ENCODE measurements around the gene BRD7.

DNA sequence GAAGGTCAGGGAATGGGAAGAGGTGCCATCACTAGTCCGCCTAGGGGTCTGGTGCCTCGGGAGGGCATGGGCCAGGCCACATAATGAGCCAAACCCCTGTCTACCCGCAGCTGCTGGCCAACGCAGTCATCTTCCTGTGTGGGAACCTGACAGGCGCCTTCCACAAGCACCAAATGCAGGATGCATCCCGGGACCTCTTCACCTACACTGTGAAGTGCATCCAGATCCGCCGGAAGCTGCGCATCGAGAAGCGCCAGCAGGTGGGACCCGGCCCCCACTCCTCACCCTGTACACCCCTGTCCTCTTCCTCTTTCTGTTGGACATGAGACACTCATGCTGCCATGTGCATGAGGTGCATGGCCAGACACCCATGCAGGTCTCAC is 76.2 kb downstream of the BRD7 start:
- TF ChIP-seq, protein P1, sequence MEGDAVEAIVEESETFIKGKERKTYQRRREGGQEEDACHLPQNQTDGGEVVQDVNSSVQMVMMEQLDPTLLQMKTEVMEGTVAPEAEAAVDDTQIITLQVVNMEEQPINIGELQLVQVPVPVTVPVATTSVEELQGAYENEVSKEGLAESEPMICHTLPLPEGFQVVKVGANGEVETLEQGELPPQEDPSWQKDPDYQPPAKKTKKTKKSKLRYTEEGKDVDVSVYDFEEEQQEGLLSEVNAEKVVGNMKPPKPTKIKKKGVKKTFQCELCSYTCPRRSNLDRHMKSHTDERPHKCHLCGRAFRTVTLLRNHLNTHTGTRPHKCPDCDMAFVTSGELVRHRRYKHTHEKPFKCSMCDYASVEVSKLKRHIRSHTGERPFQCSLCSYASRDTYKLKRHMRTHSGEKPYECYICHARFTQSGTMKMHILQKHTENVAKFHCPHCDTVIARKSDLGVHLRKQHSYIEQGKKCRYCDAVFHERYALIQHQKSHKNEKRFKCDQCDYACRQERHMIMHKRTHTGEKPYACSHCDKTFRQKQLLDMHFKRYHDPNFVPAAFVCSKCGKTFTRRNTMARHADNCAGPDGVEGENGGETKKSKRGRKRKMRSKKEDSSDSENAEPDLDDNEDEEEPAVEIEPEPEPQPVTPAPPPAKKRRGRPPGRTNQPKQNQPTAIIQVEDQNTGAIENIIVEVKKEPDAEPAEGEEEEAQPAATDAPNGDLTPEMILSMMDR (IDR thresholded peaks at IDR 0.05; ENCODE audit: low read depth, low read length, missing input control), result no peak
- TF ChIP-seq, protein P2, sequence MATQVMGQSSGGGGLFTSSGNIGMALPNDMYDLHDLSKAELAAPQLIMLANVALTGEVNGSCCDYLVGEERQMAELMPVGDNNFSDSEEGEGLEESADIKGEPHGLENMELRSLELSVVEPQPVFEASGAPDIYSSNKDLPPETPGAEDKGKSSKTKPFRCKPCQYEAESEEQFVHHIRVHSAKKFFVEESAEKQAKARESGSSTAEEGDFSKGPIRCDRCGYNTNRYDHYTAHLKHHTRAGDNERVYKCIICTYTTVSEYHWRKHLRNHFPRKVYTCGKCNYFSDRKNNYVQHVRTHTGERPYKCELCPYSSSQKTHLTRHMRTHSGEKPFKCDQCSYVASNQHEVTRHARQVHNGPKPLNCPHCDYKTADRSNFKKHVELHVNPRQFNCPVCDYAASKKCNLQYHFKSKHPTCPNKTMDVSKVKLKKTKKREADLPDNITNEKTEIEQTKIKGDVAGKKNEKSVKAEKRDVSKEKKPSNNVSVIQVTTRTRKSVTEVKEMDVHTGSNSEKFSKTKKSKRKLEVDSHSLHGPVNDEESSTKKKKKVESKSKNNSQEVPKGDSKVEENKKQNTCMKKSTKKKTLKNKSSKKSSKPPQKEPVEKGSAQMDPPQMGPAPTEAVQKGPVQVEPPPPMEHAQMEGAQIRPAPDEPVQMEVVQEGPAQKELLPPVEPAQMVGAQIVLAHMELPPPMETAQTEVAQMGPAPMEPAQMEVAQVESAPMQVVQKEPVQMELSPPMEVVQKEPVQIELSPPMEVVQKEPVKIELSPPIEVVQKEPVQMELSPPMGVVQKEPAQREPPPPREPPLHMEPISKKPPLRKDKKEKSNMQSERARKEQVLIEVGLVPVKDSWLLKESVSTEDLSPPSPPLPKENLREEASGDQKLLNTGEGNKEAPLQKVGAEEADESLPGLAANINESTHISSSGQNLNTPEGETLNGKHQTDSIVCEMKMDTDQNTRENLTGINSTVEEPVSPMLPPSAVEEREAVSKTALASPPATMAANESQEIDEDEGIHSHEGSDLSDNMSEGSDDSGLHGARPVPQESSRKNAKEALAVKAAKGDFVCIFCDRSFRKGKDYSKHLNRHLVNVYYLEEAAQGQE (IDR thresholded peaks at IDR 0.05), result no peak

Measured in liver (tissue), 2 donors.